Central memory CD8-positive, alpha-beta T cell (primary cell): ENCODE data around the gene IFNG.
"Not testable (repeated sequence)": the region's sequence is repeated elsewhere in the genome, so short reads cannot be mapped to it uniquely, and the experiment has no call there.

Experiments used
- ATAC-seq: fragments of 150-1000 bp; cut with Tn5 transposase; replicated peaks from 2 replicates; pipeline ENCODE4 v1.10.0; 2022; ENCODE audit warnings: mild to moderate bottlenecking, moderate FRiP score, moderate number of reproducible peaks; ENCODE audit not compliant: poor library complexity, severe bottlenecking; ENCODE audit errors: extremely low read depth
- DNase-seq, 2 donors: peaks; one replicate each; pipeline ENCODE4 v3.0.0; 2021; ENCODE audit warnings: low spot score in 2 of 2
- H3K27ac Mint-ChIP-seq: one replicate; pipeline ENCODE4 v1.8.0; 2022; ENCODE audit warnings: low read depth, mild to moderate bottlenecking, moderate library complexity, mixed read lengths
- H3K27me3 Mint-ChIP-seq: one replicate; pipeline ENCODE4 v1.8.0; 2022; ENCODE audit warnings: mixed read lengths
- H3K36me3 Mint-ChIP-seq: one replicate; pipeline ENCODE4 v1.8.0; 2022; ENCODE audit warnings: mild to moderate bottlenecking, moderate library complexity, mixed read lengths; ENCODE audit not compliant: insufficient read depth
- H3K4me1 Mint-ChIP-seq: one replicate; pipeline ENCODE4 v1.8.0; 2022; ENCODE audit warnings: mixed read lengths
- H3K4me3 Mint-ChIP-seq: one replicate; pipeline ENCODE4 v1.8.0; 2022; ENCODE audit warnings: mild to moderate bottlenecking, moderate library complexity, mixed read lengths
- H3K9me3 Mint-ChIP-seq: one replicate; pipeline ENCODE4 v1.8.0; 2022; ENCODE audit warnings: mixed read lengths

Gene IFNG

DNA sequence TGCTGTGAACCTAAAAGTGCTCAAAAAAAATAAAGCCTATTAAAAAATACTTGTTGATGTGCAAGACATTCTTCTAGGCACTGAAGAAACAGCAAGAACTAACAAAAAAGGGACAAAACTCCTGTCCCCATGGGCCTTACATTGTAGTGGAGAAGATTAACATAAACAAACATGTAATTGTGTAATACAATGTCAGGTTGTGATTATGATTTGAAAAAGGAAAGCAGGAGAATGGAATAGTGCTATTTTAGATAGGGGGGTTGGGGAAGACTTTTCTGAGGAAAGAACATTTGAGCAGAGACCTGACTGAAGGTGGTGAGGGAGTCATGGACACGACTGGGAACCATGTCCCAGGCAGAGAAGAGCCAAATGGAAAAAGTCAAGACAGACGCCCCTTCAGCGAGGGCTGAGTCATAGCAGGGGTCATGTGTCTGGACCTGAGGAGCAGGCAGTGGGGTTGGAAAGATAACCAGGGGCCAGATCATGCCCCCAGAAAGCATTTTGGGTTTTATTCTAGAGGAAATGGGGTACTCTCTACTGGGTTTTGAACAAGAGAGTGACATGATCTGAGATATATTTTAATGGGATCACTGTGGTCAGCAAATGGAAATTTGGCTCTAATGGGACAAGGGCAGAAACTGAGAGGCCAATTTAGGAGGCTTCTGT lies 19.4 kb upstream of the IFNG start:
- Mint-ChIP-seq H3K9me3 (no peaks in the 10 kb centered on the region), H3K4me1 (peaks cover 64% of the 10 kb centered on the region), H3K36me3 (peaks cover 7% of the 10 kb centered on the region), H3K27me3 (no peaks in the 10 kb centered on the region), H3K27ac (peak overlapping the region; percentile 2), H3K4me3 (no peak overlapping the region)
- DNase-seq: no peak
- no peak for ATAC-seq

DNA sequence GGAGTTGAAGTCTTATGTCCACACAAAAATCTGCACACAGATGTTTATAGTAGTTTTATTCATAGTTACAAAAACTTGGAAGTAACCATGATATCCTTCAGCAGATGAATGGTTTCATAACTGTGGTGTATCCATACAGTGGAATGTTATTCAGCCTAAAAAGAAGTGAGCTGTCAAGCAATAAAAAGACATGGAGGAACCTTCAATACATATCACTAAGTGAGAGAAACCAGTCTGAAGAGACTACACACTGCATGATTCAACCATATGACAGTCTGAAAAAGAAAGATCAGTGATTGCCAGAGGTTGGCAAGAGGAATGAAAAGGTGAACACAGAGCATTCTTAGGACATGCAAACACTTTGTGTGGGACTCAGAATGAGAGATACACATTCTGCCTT lies 18.6 kb upstream of the IFNG start:
- Mint-ChIP-seq H3K27ac (no peak overlapping the region), H3K36me3 (peaks cover 9% of the 10 kb centered on the region), H3K4me3 (no peak overlapping the region), H3K27me3 (no peaks in the 10 kb centered on the region), H3K9me3 (no peaks in the 10 kb centered on the region), H3K4me1 (peaks cover 64% of the 10 kb centered on the region)
- ATAC-seq (no peak), DNase-seq (no peak)

DNA sequence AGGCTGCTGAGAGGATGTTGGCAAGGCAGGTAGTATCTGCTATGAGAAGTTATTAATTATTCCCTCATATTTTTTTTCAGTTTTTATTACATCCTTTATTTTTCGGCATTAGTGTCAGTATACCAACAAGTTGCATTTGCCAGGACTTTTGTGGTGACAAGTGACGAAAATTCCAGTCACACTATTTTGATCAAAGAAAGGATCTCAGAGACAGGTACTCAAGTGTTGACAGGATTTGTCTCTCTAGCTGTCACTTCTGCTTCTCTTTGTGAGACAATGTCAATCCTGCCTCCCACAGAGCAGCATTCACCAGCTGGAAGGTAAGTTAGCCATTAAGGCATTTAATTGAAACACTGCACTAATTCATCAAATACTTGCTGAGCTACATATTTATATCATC lies 18.0 kb upstream of the IFNG start:
- ATAC-seq: no peak
- Mint-ChIP-seq H3K27me3 (no peaks in the 10 kb centered on the region), H3K9me3 (no peaks in the 10 kb centered on the region), H3K27ac (no peak overlapping the region), H3K36me3 (peaks cover 9% of the 10 kb centered on the region), H3K4me1 (peaks cover 64% of the 10 kb centered on the region), H3K4me3 (no peak overlapping the region)
- DNase-seq: no peak

DNA sequence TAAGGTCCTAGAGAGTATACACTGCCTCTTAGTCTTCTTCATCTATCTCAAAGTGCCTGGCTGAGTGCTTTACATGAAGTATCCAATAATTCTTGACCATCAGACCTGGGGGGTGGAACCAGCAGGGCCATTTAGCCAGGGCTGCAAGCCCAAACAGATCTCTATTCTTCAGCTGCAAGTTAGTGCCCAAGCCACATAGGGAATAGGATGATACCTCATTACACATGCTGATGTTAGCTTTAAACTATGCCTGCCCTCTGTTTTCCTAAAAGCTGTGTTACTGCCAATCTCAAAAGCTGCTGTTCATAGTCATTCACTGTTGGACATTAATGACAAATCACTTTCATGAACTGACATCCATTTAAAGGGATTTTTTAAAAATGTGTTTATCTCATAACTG lies 16.7 kb upstream of the IFNG start:
- ATAC-seq (no peak), DNase-seq (no peak)
- Mint-ChIP-seq H3K4me3 (peak overlapping the region; percentile 59), H3K36me3 (peaks cover 12% of the 10 kb centered on the region), H3K4me1 (peaks cover 58% of the 10 kb centered on the region), H3K9me3 (no peaks in the 10 kb centered on the region), H3K27me3 (no peaks in the 10 kb centered on the region), H3K27ac (peak overlapping the region; percentile 80)

DNA sequence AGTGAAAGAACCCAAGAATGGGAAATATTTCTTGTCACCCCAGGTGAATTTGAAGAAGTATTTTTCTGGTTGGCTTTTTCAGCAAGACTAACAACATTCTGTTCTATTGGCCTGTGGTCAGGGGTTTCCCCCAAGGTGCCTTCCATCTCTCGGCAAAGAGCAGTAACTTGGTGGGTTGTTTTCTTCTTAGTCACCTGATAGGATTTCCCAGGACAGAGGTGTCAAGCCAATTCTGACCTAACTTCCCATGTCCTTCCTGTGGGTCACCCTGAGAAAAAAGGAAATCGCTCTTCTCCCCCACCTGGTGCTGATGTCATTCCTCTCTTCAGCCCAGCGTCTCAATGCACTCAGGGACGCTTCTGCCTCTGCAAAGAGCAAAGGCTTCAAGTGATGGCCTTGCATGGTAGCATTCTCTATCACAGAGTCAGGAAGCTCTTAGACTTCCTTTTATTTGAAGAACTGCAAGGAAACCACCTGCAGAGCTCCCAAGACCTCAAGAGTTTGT lies 16.1 kb upstream of the IFNG start:
- no peaks in the 10 kb centered on the region for H3K27me3 Mint-ChIP-seq
- H3K4me1 Mint-ChIP-seq: peaks cover 52% of the 10 kb centered on the region
- peak overlapping the region; percentile 59 for H3K4me3 Mint-ChIP-seq
- H3K27ac Mint-ChIP-seq: peak overlapping the region; percentile 80
- ATAC-seq (peak; percentile 89), DNase-seq (peak; percentile 35 to 66)
- H3K9me3 Mint-ChIP-seq: no peaks in the 10 kb centered on the region
- H3K36me3 Mint-ChIP-seq: peaks cover 12% of the 10 kb centered on the region

DNA sequence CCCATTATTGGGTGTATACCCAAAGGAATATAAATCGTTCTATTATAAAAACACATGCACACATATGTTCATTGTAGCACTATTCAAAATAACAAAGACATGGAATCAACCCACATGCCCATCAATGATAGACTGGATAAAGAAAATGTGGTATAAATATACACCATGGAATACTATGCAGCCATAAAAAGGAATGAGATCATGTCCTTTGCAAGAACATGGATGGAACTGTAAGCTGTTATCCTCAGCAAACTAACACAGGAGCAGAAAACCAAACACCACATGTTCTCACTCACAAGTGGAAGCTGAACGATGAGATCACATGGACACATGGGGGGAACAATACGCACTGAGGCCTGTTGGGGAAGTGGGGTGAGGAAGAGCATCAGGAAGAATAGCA lies 15.2 kb upstream of the IFNG start:
- not testable (repeated sequence) for H3K27me3 Mint-ChIP-seq, DNase-seq, ATAC-seq, H3K9me3 Mint-ChIP-seq
- peaks cover 12% of the 10 kb centered on the region for H3K36me3 Mint-ChIP-seq
- peak overlapping the region; percentile 27 for H3K4me3 Mint-ChIP-seq
- H3K4me1 Mint-ChIP-seq: peaks cover 50% of the 10 kb centered on the region
- H3K27ac Mint-ChIP-seq: peak overlapping the region; percentile 68

DNA sequence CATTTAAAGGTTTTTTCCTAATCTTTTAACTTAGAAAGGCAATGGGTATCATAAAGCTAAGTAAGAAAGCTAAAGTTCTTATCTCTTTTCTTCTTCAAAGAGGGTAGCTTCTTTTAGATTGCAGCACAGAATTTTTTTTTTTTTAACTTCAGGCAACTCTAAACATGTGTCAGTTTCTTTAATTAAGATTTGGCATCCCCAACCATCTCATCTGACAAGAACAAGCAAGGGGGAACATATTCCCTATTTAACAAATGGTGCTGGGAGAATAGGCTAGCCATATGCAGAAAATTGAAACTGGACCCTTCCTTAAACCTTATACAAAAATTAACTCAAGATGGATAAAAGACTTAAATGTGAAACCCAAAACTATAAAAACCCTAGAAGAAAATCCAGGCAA lies 14.3 kb upstream of the IFNG start:
- no peaks in the 10 kb centered on the region for H3K27me3 Mint-ChIP-seq
- ATAC-seq: no peak
- no peaks in the 10 kb centered on the region for H3K9me3 Mint-ChIP-seq
- no peak overlapping the region for H3K4me3 Mint-ChIP-seq
- peaks cover 46% of the 10 kb centered on the region for H3K4me1 Mint-ChIP-seq
- H3K36me3 Mint-ChIP-seq: peaks cover 12% of the 10 kb centered on the region
- peak overlapping the region; percentile 68 for H3K27ac Mint-ChIP-seq
- DNase-seq: no peak

DNA sequence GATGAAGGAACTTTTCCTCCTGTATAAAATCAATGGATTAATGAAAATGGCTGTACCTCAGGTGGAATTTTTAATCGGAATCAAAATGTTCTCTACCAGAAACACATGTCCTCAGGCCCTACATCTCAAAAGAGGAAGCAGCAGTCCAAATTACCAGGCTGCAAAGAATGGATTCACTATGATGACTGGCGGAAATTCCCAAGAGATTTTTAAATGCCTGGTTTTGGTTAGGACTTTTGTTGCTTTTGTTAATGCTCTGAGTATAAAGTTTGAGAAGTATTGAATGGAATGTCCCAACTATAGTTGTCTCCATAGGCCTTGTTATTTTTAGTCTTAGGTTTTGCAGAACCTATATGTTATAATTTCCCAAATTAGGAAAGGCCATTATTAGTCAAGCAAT lies 11.2 kb upstream of the IFNG start:
- no peaks in the 10 kb centered on the region for H3K9me3 Mint-ChIP-seq
- no peak overlapping the region for H3K27ac Mint-ChIP-seq
- H3K27me3 Mint-ChIP-seq: no peaks in the 10 kb centered on the region
- no peak overlapping the region for H3K4me3 Mint-ChIP-seq
- DNase-seq: no peak
- no peak for ATAC-seq
- peaks cover 15% of the 10 kb centered on the region for H3K4me1 Mint-ChIP-seq
- peaks cover 12% of the 10 kb centered on the region for H3K36me3 Mint-ChIP-seq

DNA sequence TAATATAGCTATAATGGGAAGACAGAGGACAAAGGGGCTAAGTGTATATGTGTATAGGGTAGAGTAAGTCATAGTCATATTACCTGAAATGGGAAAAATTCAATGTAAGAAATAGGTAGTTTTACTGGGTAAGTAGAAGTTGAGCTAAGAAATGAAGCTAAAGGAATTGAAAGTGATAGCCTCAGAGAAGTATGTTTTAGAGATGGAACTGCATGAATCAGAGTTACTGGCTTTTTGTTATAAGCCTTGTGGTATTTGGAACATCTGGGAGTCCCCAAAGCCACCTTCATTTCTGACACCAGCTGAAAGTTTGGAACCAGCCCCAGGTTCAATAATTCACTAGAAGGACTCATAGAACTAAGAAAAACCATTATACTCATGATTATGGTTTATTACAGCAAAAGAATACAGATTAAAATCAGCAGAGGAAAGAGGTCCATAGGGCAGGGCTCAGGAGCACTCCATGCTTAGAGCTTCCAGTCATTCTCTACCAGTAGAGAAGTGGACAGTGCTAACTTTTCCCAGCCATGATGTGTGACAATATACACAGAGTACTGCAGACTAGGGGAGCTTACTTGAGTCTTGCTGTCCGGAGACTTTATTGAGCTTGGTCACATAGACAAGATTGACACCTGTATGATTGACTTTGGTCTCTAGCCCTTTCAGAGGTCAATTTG lies 9.8 kb upstream of the IFNG start:
- peaks cover 9% of the 10 kb centered on the region for H3K36me3 Mint-ChIP-seq
- ATAC-seq (no peak), DNase-seq (no peak)
- H3K4me3 Mint-ChIP-seq: no peak overlapping the region
- H3K4me1 Mint-ChIP-seq: peaks cover 3% of the 10 kb centered on the region
- H3K9me3 Mint-ChIP-seq: no peaks in the 10 kb centered on the region
- H3K27ac Mint-ChIP-seq: no peak overlapping the region
- H3K27me3 Mint-ChIP-seq: no peaks in the 10 kb centered on the region

DNA sequence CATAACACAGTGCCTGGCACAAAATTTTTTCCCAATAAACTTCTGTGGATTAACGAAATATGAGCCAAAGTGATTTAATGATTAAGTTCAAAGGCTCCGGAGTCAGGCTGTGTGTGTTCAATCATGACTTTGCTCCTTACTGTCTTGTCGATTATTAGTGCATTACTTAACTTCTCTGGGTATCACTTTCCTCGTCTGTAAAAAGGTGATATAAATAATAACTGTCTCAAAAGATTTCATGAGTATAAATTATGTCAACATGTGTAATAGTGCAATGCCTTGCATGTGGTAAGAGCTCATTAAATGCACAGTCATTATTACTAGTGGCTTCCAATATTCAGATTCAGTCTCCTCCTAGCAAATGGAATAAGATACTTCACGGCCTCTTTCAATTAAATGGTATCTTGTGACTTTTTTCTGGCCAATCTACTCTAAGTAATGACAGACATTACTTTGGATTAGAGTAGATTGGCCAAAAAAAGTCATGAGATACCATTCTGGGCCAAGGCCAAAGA lies 6.8 kb upstream of the IFNG start:
- ATAC-seq (no peak), DNase-seq (no peak)
- no peak overlapping the region for H3K27ac Mint-ChIP-seq
- H3K36me3 Mint-ChIP-seq: peaks cover 7% of the 10 kb centered on the region
- peaks cover 12% of the 10 kb centered on the region for H3K4me1 Mint-ChIP-seq
- no peaks in the 10 kb centered on the region for H3K9me3 Mint-ChIP-seq
- no peak overlapping the region for H3K4me3 Mint-ChIP-seq
- H3K27me3 Mint-ChIP-seq: no peaks in the 10 kb centered on the region

DNA sequence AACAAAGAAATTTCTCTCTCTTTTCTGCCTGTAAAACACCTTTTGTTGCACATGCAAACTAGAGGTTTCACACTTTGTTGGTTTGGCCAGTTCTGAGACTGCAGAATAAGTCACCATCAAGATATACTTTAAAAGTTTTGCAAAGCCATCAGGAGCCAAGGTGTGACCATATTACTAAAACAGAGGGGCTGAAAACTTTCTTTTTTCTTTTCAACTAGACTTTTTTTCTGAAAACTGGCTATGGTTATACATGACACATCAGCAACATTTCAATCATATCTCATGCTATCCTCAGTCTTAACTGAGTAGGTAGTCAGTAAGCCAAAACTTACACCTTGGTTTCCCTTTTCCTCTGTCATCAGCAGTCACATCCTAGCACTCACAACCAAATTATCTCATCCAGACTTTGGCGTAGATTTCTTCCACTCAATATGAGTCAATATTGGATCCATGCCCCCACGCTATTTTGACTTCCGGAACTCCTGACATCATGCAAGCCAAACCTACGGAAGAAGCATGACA lies 4.1 kb upstream of the IFNG start:
- Mint-ChIP-seq H3K27me3 (no peaks in the 10 kb centered on the region), H3K36me3 (peaks cover 15% of the 10 kb centered on the region), H3K4me1 (peaks cover 27% of the 10 kb centered on the region), H3K27ac (no peak overlapping the region), H3K4me3 (peak overlapping the region; percentile 23), H3K9me3 (no peaks in the 10 kb centered on the region)
- no peak for DNase-seq
- ATAC-seq: peak; percentile 42

DNA sequence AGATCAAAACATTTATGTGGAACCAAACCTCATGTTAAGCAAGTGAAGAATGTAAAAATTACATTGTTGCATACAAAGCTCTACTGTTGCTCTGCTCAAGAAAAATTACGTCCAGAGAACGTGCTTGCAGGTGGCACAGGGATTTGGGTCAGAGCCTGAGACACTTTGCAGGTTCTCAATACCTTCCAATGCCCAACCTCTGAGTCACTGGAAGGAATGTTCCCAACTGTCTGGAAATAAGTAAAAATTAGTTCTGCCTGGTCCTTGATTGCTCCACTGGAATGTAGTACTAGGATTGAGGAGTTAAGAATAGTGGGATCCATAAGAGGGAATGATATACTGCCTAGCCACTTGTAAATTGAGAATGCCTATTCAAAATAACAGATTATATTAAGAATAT lies 2.8 kb upstream of the IFNG start:
- H3K4me3 Mint-ChIP-seq: no peak overlapping the region
- DNase-seq: no peak

DNA sequence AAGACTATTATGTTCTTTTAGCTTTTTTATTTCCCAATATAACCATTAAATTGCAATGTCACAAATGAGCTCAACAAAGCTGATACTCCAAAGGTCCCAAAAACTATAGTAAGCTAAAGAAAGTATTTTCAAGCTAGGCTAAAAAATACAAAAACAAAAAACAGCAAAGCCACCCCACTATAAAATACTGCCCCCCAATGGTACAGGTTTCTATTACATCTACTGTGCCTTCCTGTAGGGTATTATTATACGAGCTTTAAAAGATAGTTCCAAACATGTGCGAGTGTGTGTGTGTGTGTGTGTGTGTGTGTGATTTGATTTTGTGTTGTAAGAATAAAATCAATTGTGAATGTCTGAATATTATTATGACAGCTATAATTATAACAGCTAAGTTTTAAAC lies 1.1 kb downstream of the IFNG start:
- peaks cover 13% of the 10 kb centered on the region for H3K36me3 Mint-ChIP-seq
- no peaks in the 10 kb centered on the region for H3K9me3 Mint-ChIP-seq
- H3K4me1 Mint-ChIP-seq: peaks cover 52% of the 10 kb centered on the region
- DNase-seq: no peak
- peak overlapping the region; percentile 16 for H3K27ac Mint-ChIP-seq
- no peaks in the 10 kb centered on the region for H3K27me3 Mint-ChIP-seq
- H3K4me3 Mint-ChIP-seq: peak overlapping the region; percentile 65
- peak; percentile 35 for ATAC-seq

More for the DNA sequence above, 2.8 kb upstream of the IFNG start:
- no peaks in the 10 kb centered on the region for H3K9me3 Mint-ChIP-seq
- H3K27me3 Mint-ChIP-seq: no peaks in the 10 kb centered on the region
- H3K27ac Mint-ChIP-seq: no peak overlapping the region
- no peak for ATAC-seq
- H3K4me1 Mint-ChIP-seq: peaks cover 32% of the 10 kb centered on the region
- H3K36me3 Mint-ChIP-seq: peaks cover 13% of the 10 kb centered on the region
